Smooth muscle cell (in vitro differentiated cells): Measurements from ENCODE around the gene SUZ12. TPM values are rescaled to one million over a fixed set of nuclear protein-coding genes. Genes with fewer than 3 reads are reported as not detected.
"Not testable (repeated sequence)": the region's sequence is repeated elsewhere in the genome, so short reads cannot be mapped to it uniquely, and the experiment has no call there.

Experiments
- DNase-seq: peaks from one replicate; lab custom pipeline; 2025; ENCODE audit not compliant: unreplicated experiment; lab: John Stamatoyannopoulos, UW
- H2AFZ ChIP-seq: fragments of 200-600 bp; sonication (generic); 2 replicates; pipeline ENCODE4 v1.6.0; 2016; ENCODE audit warnings: antibody characterized with exemption, low read depth, mild to moderate bottlenecking
- H3F3A ChIP-seq: fragments of 200-600 bp; sonication (generic); 2 replicates; pipeline ENCODE4 v1.6.0; 2017; ENCODE audit warnings: antibody characterized with exemption, low read depth
- H3K27ac ChIP-seq: fragments of 200-600 bp; sonication (generic); 2 replicates; pipeline ENCODE4 v1.5.1; 2016; ENCODE audit warnings: low read depth, mild to moderate bottlenecking
- H3K27me3 ChIP-seq: fragments of 200-600 bp; sonication (generic); 2 replicates; pipeline ENCODE4 v1.6.1; 2016; ENCODE audit warnings: low read depth, mild to moderate bottlenecking
- H3K36me3 ChIP-seq: fragments of 200-600 bp; sonication (generic); 2 replicates; pipeline ENCODE4 v1.5.1; 2016; ENCODE audit warnings: low read depth
- H3K4me1 ChIP-seq: fragments of 200-600 bp; sonication (generic); 2 replicates; pipeline ENCODE4 v1.5.1; 2016; ENCODE audit warnings: low read depth
- H3K4me2 ChIP-seq: fragments of 200-600 bp; sonication (generic); 2 replicates; pipeline ENCODE4 v1.6.0; 2016; ENCODE audit warnings: mild to moderate bottlenecking
- H3K4me3 ChIP-seq: fragments of 200-600 bp; sonication (generic); 2 replicates; pipeline ENCODE4 v1.5.1; 2016; ENCODE audit warnings: mild to moderate bottlenecking
- H3K79me2 ChIP-seq: fragments of 200-600 bp; sonication (generic); 2 replicates; pipeline ENCODE4 v1.6.0; 2016; ENCODE audit warnings: low read depth, mild to moderate bottlenecking
- H3K9ac ChIP-seq: fragments of 200-600 bp; sonication (generic); 2 replicates; pipeline ENCODE4 v1.6.0; 2016; ENCODE audit warnings: low read depth
- H3K9me3 ChIP-seq: fragments of 200-600 bp; sonication (generic); replicated peaks from 2 replicates; pipeline ENCODE4 v1.5.1; 2016; ENCODE audit warnings: low read depth
- H4K20me1 ChIP-seq: fragments of 200-600 bp; sonication (generic); 2 replicates; pipeline ENCODE4 v1.6.0; 2016; ENCODE audit warnings: low read depth
- CTCF ChIP-seq: fragments of 200-600 bp; sonication (generic); IDR thresholded peaks from 2 replicates; pipeline ENCODE4 v1.5.1; 2017; ENCODE audit warnings: borderline replicate concordance, mild to moderate bottlenecking, antibody characterized with exemption; ENCODE audit not compliant: insufficient read depth, poor library complexity, severe bottlenecking
- WGBS: methylation state at CpG from one replicate; pipeline ENCODE4 v1.1.7; 2016; ENCODE audit warnings: low lambda C conversion rate; 5-methylcytosine and 5-hydroxymethylcytosine counted together
- polyA plus RNA-seq: library from polyadenylated mRNA; unstranded; fragments of >200 nt; fragmentation: Nextera tagmentation; extraction: Ambion mirVana; gene quantifications from 2 replicates; pipeline ENCODE4 v1.2.1, GENCODE V29; 2016
- total RNA-seq: library from RNA; depleted of rRNA; stranded (reverse); fragments of >200 nt; gene quantifications from 2 replicates; pipeline ENCODE4 v1.2.3, GENCODE V29; 2014

The SUZ12 gene
- total RNA-seq (26.3 and 29.7 TPM in 2 replicates), polyA plus RNA-seq (11.1 and 12.2 TPM in 2 replicates)

- H3K4me2 ChIP-seq, result peak within 1 kb of the TSS; percentile 88
- not testable (repeated sequence) for H3F3A ChIP-seq, H3K27me3 ChIP-seq, H3K9me3 ChIP-seq, H3K36me3 ChIP-seq
- H3K27ac ChIP-seq, result peak within 1 kb of the TSS; percentile 68
- peak; percentile 59 for DNase-seq
- 1% methylated on average over 76 of the region's 93 CpGs for WGBS
- peak within 1 kb of the TSS; percentile 80 for H3K9ac ChIP-seq
- peak within 1 kb of the TSS; percentile 91 for H2AFZ ChIP-seq
- peak within 1 kb of the TSS; percentile 98 for H3K4me3 ChIP-seq
- peaks cover 33% of the 10 kb centered on the region for H3K79me2 ChIP-seq
- peaks cover 33% of the 10 kb centered on the region for H4K20me1 ChIP-seq
- H3K4me1 ChIP-seq, result peaks cover 12% of the 10 kb centered on the region
Measured at GRCh38 chr17:31936615-31937609, at the start of gene SUZ12. Gene SUZ12 (plus strand): TSS chr17:31937007. CDS start chr17:31937247, 240 bp downstream.

- Histone ChIP-seq H3K4me1 (no peaks in the 10 kb centered on the region), H3K36me3 (peaks cover 30% of the 10 kb centered on the region), H3K4me2 (no peak overlapping the region), H3K9ac (no peak overlapping the region), H3K9me3 (no peaks in the 10 kb centered on the region), H3F3A (no peaks in the 10 kb centered on the region), H4K20me1 (peaks cover 7% of the 10 kb centered on the region), H3K79me2 (no peaks in the 10 kb centered on the region), H2AFZ (no peak overlapping the region), H3K4me3 (no peak overlapping the region), H3K27me3 (no peaks in the 10 kb centered on the region), H3K27ac (no peak overlapping the region)
- no peak for TF ChIP-seq CTCF
- DNase-seq, result no peak
- WGBS, result 96% methylated on average over 4 of the region's 4 CpGs
Measured at GRCh38 chr17:31888124-31888523, 48.7 kb upstream of the SUZ12 start.

GRCh38 chr17:31900877-31901276, 35.9 kb upstream of the SUZ12 start:
- peak overlapping the region; percentile 85 for H2AFZ ChIP-seq
- TF ChIP-seq CTCF, result no peak
- peak overlapping the region; percentile 69 for H3K9ac ChIP-seq
- H3F3A ChIP-seq, result no peaks in the 10 kb centered on the region
- 10% methylated on average over 5 of the region's 5 CpGs for WGBS
- peak overlapping the region; percentile 68 for H3K27ac ChIP-seq
- peak overlapping the region; percentile 93 for H3K4me2 ChIP-seq
- H3K79me2 ChIP-seq, result peaks cover 35% of the 10 kb centered on the region
- H3K4me1 ChIP-seq, result peaks cover 9% of the 10 kb centered on the region
- H3K36me3 ChIP-seq, result no peaks in the 10 kb centered on the region
- H4K20me1 ChIP-seq, result peaks cover 13% of the 10 kb centered on the region
- no peaks in the 10 kb centered on the region for H3K27me3 ChIP-seq
- H3K4me3 ChIP-seq, result peak overlapping the region; percentile 83
- no peaks in the 10 kb centered on the region for H3K9me3 ChIP-seq
- no peak for DNase-seq

DNA sequence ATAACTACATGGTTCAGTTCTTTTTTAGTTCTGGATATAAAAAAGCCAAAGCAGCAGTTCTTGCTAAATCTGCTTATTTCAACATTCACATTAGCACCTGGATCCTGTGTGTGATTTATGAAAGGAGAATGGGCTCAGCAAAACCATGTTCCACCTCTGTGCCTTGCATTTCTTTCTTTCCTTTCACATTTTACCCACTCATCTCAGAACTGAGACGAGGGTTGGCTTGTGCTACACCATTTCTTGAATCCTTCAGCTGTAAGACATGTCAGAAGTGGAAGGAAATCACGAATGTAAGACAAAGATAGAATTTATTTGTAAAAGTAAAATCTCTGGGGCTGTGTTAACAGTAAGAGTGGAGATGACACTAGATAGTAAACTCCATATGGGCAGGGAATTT, 34.1 kb upstream of the SUZ12 start:
- Histone ChIP-seq H4K20me1 (peaks cover 9% of the 10 kb centered on the region), H3K9me3 (no peaks in the 10 kb centered on the region), H3K79me2 (peaks cover 34% of the 10 kb centered on the region), H3K4me3 (no peak overlapping the region), H3K4me2 (no peak overlapping the region), H3K4me1 (peaks cover 9% of the 10 kb centered on the region), H3K27me3 (no peaks in the 10 kb centered on the region), H3K27ac (no peak overlapping the region), H3F3A (no peaks in the 10 kb centered on the region), H2AFZ (peak overlapping the region; percentile 69), H3K9ac (no peak overlapping the region), H3K36me3 (no peaks in the 10 kb centered on the region)
- TF ChIP-seq CTCF, result no peak
- DNase-seq, result no peak
- WGBS, result 86% methylated on average over 2 of the region's 2 CpGs
